T-helper 1 cell (primary cell): ENCODE data around the gene NAPSA.
"Not testable (repeated sequence)": the region's sequence is repeated elsewhere in the genome, so short reads cannot be mapped to it uniquely, and the experiment has no call there.

Experiments
- DNase-seq, 5 donors: peaks; one replicate each; pipeline ENCODE4 v3.0.0-alpha.2; 2012 to 2020

The NAPSA gene

DNA sequence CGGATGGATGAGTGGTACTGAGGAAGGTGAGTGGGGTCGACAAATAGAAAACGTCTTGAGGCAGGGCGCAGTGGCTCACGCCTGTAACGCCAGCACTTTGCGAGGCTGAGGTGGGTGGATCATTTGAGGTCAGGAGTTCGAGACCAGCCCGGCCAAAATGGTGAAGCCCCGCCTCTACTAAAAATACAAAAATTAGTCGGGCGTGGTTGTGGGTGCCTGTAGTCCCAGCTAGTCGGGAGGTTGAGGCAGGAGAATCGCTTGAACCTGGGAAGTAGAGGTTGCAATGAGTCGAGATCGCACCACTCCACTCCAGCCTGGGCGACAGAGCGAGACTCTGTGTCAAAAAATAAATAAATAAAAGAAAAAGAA, 35.5 kb downstream of the NAPSA start:
- DNase-seq: not testable (repeated sequence)

DNA sequence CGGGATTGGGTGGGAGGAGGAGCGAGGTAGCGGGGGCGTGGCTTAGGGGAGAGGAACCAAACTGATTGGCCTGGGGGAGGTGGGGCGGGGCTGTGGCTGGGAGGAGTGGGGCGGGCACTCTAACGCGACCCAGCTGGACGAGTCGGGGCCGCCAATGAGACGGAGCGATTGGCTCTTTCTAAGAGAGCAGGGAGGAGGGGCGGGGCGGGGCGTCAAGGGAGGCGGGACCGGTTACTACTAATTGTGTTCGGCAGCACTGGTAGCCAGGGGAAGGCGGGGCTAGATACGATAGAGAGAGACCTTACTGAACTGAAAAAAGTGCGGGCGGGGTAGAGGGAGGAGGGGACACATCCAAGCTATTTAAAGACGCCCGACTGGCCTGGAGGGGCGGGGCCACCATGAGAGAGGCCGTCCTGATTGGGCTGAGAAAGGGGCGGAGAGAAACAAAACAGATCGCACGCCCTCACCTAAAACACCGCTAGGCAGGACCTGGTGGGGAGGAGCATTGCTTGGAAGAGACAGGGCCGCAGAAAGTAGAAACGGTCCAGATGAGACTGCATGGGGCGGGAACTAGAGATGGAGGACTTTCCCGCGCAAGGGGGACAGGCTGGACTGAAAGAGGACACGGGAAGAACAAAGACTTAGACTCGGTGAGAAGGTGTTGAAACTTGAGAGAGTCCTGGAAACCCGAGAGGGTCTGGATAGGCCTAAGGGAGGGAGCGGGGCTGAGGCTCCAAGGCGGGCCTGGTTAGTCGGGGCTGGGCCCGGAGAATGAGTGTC, 36.1 kb downstream of the NAPSA start, which contains the start of gene KCNC3:
Gene KCNC3, minus strand, starts transcription at position 232 of the 780 bp plus-strand sequence. CDS start 295 bp downstream, outside the sequence.
- peak; percentile 70 to 99 (median 90) for DNase-seq

DNA sequence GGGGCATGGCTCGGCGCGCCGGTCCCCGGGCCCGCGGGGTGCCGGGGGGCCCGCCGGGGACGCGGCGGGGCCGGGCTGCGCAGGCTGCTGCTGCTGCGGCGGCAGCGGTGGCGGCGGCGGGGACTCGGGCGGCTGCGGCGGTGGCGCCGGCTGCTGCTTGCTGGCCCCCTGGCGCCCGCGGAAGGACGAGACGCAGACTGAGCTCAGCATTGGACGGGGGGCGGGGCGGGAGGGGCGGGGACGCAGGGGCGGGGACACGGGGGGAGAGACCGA, 36.6 kb downstream of the NAPSA start:
- DNase-seq: no peak

DNA sequence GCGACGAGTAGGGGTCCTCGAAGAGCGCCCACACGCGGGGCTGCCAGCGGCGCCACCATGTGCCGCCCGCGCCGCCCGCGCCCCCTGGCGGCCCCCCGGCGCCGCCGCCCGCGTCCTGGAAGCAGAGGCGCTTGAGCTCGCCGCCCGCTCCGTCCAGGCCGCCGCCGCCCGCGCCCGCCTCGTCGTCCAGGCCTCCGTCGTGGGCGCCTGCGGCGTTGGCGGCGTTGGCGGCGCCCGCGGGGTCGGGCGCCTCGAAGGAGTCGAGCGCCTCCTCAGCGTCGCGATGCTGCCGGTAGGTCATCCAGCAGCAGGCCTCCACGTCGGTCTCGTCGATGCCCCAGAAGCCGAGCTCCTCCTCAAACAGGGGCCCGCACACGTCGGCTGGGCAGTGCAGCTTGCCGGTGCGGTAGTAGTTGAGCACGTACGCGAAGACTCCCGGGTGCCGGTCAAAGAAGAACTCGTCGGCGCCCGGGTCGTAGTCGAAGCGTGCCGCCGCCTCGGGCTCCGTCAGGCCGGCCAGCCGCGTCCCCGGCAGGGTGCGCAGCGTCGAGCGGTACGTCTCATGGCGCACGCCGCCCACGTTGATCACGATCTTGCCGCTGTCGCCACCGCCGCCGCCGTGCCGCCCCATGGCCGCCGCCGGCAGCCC, 37.1 kb downstream of the NAPSA start:
- DNase-seq: peak in 1 of 5 donors; percentile 53

DNA sequence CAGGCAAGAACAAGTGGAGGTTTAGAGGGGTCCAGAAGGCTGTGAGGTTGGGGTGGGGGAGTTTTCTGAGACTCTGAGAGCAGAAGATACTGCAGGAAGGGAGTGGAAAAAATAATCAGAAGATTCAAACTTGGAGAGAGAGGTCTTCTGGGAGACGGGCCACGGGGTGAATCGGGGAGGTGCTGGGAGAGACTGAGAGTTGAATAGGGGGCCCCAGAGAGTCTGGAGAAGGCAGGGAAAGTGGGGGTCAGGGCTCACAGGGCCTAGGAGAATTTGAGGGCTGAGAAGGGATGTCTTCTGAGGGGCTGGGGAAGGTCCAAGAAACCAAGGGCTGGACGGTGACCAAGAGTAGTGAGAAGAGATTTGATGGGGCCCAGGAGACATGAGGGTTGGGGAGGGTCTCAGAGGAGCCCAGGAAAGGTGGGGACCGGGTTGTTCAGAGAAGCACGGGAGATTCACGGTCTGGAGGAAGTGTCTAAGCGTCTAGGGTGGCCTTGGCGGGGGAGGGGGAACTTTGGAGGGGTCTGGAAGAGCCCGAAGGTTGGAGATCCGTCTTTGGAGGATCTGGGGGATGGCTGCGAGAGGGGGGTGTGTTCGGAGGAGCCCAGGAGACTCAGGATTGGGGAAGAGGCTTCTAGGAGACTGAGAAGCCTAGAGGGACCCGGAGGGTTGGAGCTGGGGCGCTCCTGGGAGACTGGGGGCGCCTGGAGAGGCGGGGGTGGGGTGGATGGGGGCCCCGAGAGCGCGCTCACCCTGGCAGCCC, 37.8 kb downstream of the NAPSA start:
- no peak for DNase-seq

DNA sequence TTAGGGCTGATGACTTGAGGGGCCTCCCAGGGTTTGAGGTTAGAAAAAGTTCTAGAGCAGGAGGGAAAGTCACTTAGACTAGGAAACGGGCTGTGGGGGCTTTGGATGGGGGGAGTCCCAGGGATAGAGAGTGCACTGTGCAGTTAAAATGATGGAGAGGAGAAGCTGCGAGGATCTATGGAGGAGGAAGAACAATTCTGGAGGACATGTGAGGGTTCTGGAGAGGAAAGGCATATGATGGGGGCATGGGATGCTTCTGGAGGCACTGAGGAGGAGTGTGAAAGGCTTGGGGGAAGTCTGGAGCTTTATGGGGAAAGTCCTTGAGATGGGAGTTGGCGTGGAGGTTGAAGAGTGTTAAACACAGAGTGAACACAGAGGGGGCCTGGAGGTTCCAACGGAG, 38.4 kb downstream of the NAPSA start:
- DNase-seq: no peak

DNA sequence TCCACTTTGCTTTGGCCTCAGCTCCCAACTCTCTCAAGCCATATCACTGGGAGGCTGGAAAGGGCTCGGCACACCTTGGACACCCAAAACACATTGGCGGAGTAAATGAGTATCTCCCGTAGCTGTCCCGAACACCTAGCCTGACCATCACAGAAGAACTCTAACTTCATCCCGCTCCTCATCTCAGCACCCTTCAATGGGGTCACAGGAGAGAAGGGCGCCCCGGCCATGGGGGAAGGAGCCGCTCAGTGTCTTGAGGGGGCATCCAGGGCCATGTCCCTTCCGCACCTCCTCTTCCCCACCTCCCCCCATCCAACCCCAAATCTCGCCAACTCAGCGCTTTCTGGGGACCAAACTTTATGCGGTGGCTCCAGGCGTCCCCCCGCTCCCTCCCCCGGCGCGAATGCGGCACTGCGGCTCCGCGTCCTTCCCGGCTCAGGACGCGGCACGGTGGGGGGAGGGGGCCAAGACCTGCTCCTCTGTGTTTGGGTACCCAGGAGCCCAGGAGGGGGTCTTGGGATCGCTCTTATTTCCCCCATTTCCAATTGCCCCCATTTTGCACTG, 39.3 kb downstream of the NAPSA start:
- no peak for DNase-seq

DNA sequence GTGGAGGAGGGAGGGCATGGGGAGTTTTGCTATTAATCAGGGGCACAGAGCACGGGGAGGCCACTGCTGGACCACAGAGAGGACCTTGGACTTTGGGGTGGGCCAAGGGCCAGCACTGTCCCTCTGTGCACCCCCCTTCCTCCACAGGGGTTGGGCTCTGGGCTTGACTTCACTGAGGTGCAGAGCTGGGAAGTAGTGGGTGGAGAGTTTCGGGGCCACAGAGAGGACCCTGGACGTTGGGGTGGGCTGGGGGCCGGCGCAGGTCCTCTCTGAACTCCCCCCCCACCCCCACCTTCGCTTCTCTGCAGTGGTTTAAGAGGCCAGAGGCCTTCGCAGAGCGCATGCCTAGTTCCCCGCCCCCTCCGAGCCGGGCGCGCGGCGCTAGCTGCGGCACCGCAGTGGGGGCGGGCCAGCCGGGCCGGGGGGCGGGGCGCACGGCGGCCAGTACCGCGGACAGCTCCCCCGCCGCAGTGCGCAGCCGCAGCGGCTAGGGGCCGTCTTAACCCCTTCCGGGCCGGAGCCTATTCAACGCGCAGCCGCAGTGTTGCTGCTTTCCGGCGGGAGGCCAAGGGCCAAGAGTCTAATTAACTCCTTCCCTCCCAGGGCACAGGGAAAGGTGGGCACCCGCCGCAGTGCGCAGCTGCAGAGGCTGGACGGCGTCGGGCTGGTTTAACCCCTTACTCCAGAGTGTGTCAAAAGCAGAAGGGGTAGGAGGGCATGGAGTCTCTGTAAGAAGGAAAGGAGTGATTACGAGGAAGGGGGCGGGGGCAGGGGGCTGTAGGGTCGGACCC, 39.9 kb downstream of the NAPSA start:
- DNase-seq: peak; percentile 27 to 74 (median 56)

DNA sequence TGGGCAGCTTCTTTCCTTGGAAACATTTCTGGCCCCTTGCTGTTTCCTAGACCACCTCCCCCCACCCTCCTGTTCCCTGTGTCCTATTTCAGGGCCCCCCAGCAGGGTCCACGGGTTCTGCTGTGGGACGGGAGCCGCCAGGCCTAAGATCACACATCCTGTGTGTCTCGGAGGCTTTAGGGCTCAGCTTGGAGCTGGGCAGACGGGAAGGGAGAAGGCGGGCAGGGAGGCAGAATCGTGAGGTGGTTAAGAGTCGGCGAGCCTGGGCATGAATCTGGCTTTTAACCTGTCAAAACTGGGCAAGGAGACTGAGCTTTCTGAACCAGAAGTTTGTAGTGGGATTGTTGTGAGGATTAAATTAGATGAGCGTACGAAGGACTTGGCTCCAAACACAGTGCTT, 41.1 kb downstream of the NAPSA start:
- no peak for DNase-seq

DNA sequence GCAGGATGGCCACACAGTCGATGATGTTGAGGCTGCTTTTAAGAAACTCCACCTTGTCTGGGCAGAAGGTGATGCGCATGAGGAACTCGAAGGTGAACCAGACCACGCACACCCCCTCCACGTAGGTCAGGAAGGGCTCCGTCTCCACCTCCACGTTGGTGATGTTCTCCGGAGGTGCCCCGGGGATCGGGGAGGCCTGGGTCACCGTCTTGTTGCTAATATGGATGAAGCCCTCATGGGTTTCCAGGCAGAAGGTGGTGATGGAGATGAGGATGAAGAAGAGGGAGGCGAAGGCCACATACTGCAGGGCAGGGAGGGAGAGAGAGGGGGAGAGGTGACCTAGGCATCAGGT, 41.7 kb downstream of the NAPSA start:
- DNase-seq: no peak

DNA sequence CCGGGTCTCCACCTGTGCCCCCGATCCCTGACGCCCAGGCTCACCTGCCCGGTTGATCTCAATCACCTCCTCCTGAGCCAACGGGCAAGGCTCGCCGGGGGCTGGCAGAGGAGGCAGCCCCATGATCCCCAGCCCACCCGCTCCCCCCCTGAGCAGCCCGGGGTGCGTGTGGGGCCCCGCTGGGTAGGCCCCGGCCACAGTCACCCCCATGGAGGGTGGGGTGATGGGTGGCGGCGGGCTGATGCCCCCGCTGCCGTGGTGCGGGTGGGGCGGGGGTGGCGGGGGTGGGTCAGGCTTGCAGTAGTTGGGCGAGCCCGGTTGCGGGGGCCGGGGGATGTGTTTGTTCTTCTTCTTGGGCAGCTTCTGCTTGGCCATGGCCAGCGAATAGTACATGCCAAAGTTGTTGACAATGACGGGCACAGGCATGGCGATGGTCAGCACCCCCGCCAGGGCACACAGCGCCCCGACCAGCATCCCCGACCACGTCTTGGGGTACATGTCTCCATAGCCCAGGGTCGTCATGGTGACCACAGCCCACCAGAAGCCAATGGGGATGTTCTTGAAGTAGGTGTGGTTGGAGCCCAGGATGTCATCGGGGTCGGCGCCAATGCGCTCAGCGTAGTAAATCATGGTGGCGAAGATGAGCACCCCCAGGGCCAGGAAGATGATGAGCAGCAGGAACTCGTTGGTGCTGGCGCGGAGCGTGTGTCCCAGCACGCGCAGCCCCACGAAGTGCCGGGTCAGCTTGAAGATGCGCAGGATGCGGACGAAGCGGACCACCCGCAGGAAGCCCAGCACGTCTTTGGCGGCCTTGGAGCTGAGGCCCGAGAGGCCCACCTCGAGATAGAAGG, 42.3 kb downstream of the NAPSA start:
- DNase-seq: no peak

DNA sequence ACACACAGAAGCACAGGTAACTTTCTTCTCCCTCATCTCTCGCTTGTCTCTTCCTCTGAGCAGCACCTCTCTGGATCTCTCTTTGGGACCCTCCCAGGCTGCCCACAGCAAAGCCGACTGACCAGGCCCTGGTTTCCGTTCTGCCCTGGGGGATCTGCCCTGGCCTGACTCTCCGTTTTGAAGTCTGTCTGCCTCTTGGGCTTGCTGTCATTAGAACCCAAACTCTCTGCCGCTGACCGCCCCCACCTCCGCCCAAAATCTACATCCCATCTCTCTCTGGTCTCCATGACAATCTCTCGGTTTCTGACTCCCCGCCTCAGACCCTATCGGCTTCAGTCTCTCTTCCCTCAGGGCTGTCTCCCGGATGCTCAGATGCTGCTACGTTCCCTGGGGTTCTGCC, 43.2 kb downstream of the NAPSA start:
- DNase-seq: no peak

DNA sequence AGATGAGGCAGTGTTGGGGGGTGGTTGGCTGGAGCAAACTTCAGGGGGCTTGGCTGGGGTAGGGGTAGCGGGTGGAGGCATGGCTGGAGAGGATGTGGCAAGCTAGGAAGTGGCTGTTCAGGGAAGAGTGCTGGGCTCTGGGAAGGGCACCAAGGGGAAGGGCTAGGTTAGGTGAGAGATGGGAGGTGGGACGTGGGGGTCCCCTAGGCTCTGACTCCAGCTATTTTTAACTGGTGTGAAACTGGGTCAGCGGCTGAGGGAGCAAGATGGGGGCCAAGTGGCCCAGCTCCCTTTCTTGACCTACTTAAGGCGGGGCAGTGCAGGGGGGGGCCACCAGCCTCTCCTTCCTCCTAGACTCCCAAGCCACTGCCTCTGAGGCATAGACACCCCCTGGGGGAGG, 43.6 kb downstream of the NAPSA start:
- DNase-seq: no peak

DNA sequence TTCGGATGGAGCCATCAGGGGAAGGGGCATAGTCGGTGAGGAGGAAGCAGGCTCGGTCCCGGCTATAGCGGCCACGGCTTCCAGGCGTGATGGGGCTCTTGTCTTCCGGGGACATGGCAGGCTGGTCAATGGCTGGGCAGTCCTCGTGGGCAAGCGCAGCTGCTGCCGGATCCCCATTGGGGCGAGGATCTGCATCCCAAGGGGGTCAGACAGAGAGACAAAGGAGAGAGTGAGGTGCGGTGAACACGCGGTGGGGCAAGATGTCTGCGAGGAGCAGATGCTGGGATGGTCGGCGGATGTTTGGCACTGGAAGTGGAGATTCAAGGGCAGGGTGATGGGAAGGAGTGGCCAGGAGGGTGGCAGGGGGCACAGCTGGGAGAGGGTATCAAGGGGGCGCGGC, 44.8 kb downstream of the NAPSA start:
- no peak for DNase-seq

DNA sequence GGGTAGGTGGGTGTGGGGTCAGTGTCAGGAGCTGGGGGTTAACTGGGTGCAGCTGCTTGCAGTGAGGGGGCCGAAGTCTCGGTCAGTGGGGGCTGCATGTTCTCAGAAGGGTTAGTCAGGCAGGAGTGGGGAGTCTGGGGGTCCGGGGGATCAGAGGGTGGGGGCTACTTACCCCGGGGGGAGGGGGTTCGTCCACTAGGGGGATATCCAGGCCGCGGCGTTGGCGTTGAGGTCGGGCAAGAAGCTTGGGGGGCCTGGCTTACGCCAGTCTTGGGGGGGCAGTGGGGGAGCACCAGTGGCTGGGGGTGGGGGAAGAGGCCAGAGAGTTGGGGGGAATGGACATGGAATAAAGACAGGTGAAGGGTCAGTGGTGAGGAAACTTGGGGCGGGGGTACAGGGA, 45.4 kb downstream of the NAPSA start:
- DNase-seq: no peak

DNA sequence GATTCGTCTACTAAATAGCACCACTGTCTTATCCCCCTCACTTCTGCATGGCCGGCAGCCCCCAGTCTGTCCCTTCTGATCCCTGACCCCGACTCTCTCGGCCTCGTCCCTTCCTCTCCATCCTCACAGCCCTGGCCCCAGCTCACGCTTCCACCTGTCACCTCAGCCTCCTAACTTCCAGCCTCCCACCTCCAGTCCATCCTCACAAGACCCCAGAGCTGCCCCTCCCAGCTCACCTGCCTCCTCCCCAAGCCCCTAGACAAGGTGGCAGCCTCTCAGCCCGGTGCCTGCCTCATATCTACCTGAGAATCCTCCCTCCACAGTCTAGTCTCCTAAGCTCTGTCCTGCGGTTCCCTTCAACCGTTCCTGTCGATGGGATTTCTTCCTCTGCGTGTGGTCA, 46.3 kb downstream of the NAPSA start:
- no peak for DNase-seq

DNA sequence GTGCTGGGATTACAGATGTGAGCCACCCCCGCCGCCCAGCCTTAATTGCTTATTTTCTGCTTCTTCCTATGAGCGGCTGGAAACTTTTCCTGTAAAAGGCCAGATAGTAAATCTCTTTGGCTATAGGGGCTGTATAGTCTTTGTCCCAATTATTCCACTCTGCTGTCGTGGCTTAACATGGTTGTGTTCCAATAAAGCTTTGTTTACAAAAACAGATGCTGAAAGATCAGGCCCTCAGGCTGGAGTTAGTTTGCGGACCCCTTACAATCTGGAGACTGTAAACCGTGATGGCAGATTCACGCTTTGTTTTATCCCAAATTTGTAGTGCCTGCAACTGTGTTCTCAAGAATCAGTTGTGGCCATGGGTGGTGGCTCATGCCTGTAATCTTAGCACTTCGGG, 47.0 kb downstream of the NAPSA start:
- DNase-seq: no peak

DNA sequence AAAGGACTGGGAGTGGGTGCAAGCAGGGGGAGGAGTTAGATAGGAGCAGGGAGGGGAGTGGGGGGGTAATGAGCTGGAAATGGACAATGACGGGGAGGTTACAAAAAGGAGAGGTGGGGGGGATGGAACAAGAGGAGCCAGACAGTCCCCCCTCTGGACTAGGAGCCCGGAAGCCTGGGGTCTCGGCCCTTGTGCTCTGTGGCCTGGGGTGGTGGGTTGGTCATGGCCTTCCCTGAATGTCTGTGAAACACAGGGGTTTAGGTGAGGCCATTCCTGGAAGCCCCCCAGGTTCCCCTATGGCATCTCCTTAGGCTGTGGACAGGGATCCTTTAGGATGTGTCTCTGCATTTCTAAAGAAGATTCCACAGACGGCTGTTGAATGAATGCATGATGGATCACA, 48.3 kb downstream of the NAPSA start:
- no peak for DNase-seq

DNA sequence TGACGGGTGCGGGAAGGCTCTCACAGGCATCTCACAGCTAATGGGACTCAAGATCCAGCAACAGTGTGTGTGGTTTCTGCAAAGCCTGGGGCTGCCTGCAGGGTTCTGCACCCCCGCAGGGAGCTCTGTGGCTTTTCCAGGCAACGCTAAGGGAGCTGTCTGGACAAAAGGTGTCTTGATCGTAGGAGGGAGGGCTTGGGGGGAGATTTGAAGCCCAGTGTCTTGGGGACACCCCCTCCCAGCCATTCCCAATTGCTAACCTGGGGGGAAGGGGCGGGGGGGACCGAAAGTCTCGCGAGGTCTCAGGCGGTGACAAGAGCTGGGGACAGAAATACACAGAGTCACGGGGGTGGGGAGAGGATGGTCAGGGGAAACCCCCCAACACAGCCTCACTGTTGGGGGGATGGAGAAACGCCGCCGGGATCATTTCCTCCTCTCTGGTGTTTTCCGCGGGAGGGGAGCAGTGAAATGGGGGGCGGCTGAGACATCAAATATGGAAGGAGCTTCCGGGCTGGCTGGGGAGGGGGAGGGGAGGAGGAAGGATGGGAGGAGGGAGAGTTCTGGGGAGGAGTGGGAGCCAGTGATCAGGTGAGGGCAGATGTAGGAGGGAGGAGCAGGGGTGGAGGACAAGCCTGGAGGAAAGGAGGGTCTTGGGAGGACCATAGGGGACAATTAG, 49.5 kb downstream of the NAPSA start:
- DNase-seq: peak in 1 of 5 donors; percentile 31

DNA sequence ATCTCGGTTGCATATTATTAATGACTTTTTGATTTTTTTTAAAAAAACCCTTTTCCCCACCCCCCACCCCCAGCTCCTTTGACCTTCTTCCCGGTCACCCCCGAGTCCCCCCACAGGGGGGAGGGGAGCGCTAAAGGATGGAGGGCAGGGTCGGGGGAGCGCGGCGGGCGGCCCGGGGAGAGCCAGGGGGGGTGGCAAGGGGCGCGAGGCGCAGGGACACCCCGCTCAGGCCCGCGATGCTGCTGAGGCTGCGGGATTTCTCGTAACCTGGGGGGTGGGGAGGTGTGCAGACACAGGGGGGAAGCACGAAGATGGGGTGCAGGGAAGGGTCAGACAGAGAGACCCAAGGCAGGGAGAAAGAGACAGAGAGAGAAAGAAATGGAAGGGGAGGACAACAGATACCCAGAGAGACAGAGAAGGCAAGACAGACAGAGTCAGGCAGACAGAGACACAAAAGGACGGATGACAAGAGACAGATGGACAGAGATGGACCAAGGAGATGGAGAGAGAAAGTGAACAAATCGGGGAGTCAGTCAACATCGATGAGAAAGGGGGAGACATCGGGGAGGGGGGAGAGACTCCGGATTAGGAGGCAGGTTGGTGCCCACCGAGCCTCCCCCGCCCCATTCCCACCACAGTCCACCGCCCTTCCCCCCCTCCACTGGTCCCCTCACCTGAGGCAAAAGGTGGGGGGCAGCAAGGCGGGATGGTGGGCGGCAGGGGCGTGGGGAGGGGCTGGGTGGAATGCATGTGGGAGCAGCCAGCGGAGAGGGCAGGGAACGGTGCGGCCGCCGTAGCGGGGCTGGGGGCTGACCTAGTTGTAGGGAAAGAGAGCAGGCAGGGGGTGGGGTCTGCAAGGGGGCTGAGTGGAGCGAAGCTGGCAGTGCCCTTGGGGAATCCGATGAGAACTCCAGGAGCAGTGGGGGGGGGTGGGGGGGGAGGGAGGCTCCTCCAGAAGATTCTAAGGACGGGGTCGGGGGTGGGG, 50.4 kb downstream of the NAPSA start:
- DNase-seq: no peak
